Heart left ventricle (tissue), 16 donors: ENCODE results near the gene FAM170A. TPM values are rescaled to one million over a fixed set of nuclear protein-coding genes. Genes with fewer than 3 reads are reported as not detected.

Experiments used
- ATAC-seq, 4 donors: fragments of 200-7000 bp; cut with Tn5 transposase; one replicate each; pipeline ENCODE4 v1.9.1; 2020 to 2022; ENCODE audit warnings: moderate library complexity in 4 of 4, mild to moderate bottlenecking in 3 of 4, moderate number of reproducible peaks in 1 of 4
- DNase-seq, 5 donors: peaks; one replicate each; pipeline ENCODE4 v3.0.0-alpha.2; 2020
- H3K27ac ChIP-seq, 12 donors: fragments of 200-600 bp; sonication (generic) in 4 of 12; one replicate each; pipeline versions ENCODE4 v1.5.0 to v1.8.0; 2016 to 2022; ENCODE audit warnings: mild to moderate bottlenecking in 2 of 12
- H3K27me3 ChIP-seq, 9 donors: fragments of 200-600 bp; sonication (generic) in 2 of 9; one replicate each; pipeline versions ENCODE4 v1.5.1 to v1.8.0; 2016 to 2022; ENCODE audit warnings: mild to moderate bottlenecking in 3 of 9
- H3K36me3 ChIP-seq, 9 donors: fragments of 200-600 bp; sonication (generic) in 2 of 9; one replicate each; pipeline versions ENCODE4 v1.5.0 to v1.8.0; 2018 to 2022; ENCODE audit warnings: mild to moderate bottlenecking in 2 of 9
- H3K4me1 ChIP-seq, 12 donors: fragments of 200-600 bp; sonication (generic) in 4 of 12; one replicate each; pipeline versions ENCODE4 v1.5.0 to v1.8.0; 2016 to 2022; ENCODE audit warnings: mild to moderate bottlenecking in 3 of 12
- H3K4me3 ChIP-seq, 12 donors: fragments of 200-600 bp; sonication (generic) in 4 of 12; one replicate each; pipeline versions ENCODE4 v1.5.0 to v1.8.0; 2017 to 2022; ENCODE audit warnings: mild to moderate bottlenecking in 9 of 12, moderate library complexity in 4 of 12
- H3K9me3 ChIP-seq, 12 donors: fragments of 200-600 bp; sonication (generic) in 4 of 12; one replicate each; pipeline versions ENCODE4 v1.5.0 to v1.8.0; 2016 to 2022; ENCODE audit warnings: mild to moderate bottlenecking in 1 of 12
- POLR2A ChIP-seq, 2 donors: fragments of 450-650 bp; IDR thresholded peaks; one replicate each; pipeline ENCODE4 v1.6.1; 2017; ENCODE audit warnings: antibody characterized with exemption in 2 of 2, mild to moderate bottlenecking in 2 of 2, moderate library complexity in 2 of 2
- WGBS, 4 donors: extraction: QIAGEN DNeasy Blood & Tissue Kit in 2 of 4; methylation state at CpG; one replicate each; pipeline versions ENCODE4 v1.1.5 to v1.1.7; 2013 to 2018; 5-methylcytosine and 5-hydroxymethylcytosine counted together
- intact Hi-C, 10 donors: fragments of 100-400 bp; cut with DNase I; formaldehyde crosslinking; loops; one replicate each; pipeline versions ENCODE4 v1.11.1 to v1.14.2; 2022
- polyA plus RNA-seq, 2 donors: library from polyadenylated mRNA; stranded (reverse); fragments of 200-250 nt; gene quantifications; one replicate each; pipeline ENCODE4 v1.2.3, GENCODE V29; 2013
- total RNA-seq, 9 donors: library from RNA; depleted of rRNA in 2 of 9; stranded (reverse); fragments of >200 nt in 2 of 9; fragmentation: NEBNext Ultra II Directional in 3 of 9; extraction: Animal tissue kit (Norgen Biotek cat#: 25700) in 3 of 9; gene quantifications; one replicate each; pipeline versions ENCODE4 v1.1.0 to v1.2.4, GENCODE V29; 2016 to 2023
- TF ChIP-seq, protein P1 (sequence below), 12 donors: fragments of 200-600 bp; sonication (generic) in 4 of 12; IDR thresholded peaks; one replicate each; pipeline versions ENCODE4 v1.5.0 to v1.8.0; 2018 to 2022; ENCODE audit warnings: antibody characterized with exemption in 12 of 12, mild to moderate bottlenecking in 5 of 12
- donor health status: ischemic (EF 13 %, LVEDD 7.1; RV severe dilation, severe dysfunction).
- donor health status: healthy with polysubstance abuse.
- donor health status: DM: no; HTN: yes; CAD: no.
- donor health status: DM: no; HTN: no; CAD: no.
- donor health status: ischemic (EF 25% LVEDD 6.9; RV normal size, moderate dysfunction).
- donor health status: ischemic (EF 25% LVEDD 5.7; RV mildly dilated, moderate dysfunction).
- donor health status: healthy.
- donor health status: DM: yes; HTN: yes; CAD: no.
- donor health status: ischemic (EF 35%, LVEDD 5.7; RV mildly dilated, moderate dysfunction).
- donor health status: nonischemic (EF 11% LVEDD 7.7; RV severe dilation, severe dysfunction).
- donor health status: DM: yes; HTN: yes; CAD: no.
- donor health status: PGD.
- donor health status: ischemic (EF 29% LVEDD 5.4; RV normal size, mild dysfunction).
- donor health status: nonischemic (EF 23%, LVEDD 6.1; RV moderate dilation, normal function).

Gene FAM170A
- total and polyA plus RNA-seq, 11 donors, result not detected

- Histone ChIP-seq H3K4me3 (no peak overlapping the region), H3K36me3 (no peaks in the 10 kb centered on the region), H3K27ac (no peak overlapping the region), H3K27me3 (no peaks in the 10 kb centered on the region), H3K4me1 (no peaks in the 10 kb centered on the region), H3K9me3 (no peaks in the 10 kb centered on the region)
- intact Hi-C loops, result no loop called here
- no peak for ATAC-seq
- no peak for DNase-seq
- TF ChIP-seq, protein P1, sequence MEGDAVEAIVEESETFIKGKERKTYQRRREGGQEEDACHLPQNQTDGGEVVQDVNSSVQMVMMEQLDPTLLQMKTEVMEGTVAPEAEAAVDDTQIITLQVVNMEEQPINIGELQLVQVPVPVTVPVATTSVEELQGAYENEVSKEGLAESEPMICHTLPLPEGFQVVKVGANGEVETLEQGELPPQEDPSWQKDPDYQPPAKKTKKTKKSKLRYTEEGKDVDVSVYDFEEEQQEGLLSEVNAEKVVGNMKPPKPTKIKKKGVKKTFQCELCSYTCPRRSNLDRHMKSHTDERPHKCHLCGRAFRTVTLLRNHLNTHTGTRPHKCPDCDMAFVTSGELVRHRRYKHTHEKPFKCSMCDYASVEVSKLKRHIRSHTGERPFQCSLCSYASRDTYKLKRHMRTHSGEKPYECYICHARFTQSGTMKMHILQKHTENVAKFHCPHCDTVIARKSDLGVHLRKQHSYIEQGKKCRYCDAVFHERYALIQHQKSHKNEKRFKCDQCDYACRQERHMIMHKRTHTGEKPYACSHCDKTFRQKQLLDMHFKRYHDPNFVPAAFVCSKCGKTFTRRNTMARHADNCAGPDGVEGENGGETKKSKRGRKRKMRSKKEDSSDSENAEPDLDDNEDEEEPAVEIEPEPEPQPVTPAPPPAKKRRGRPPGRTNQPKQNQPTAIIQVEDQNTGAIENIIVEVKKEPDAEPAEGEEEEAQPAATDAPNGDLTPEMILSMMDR (IDR thresholded peaks at IDR 0.05), result no peak
- no peak for TF ChIP-seq POLR2A (IDR thresholded peaks at IDR 0.05)
Observed at GRCh38 chr5:119656023-119656422, 26.7 kb downstream of the FAM170A start.

DNA sequence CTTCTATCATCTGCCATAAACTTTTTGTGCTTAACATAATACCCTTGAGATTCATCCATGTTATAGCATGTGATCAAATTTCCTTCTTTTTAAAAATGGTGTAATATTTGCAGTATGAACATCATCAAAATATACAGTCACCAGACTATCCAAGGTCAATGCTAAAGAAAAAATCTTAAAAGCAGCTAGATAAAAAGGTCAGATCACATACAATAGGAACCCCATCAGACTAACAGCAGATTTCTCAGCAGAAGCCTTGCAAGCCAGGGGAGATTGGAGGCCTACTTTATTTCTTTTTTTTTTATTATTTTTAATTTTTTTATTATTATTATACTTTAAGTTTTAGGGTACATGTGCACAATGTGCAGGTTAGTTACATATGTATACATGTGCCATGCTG lies 37.2 kb downstream of the FAM170A start:
- intact Hi-C loops, result no loop called here
- H3K27me3 ChIP-seq, result no peaks in the 10 kb centered on the region
- H3K9me3 ChIP-seq, result peaks cover 0 to 18% (median 9%) of the 10 kb centered on the region in 12 donors
- no peaks in the 10 kb centered on the region for H3K36me3 ChIP-seq
- TF ChIP-seq, protein P1 (IDR thresholded peaks at IDR 0.05), result no peak
- TF ChIP-seq POLR2A (IDR thresholded peaks at IDR 0.05), result no peak
- no peak overlapping the region for H3K4me3 ChIP-seq
- no peaks in the 10 kb centered on the region for H3K4me1 ChIP-seq
- DNase-seq (no peak), ATAC-seq (no peak)
- no peak overlapping the region for H3K27ac ChIP-seq

- TF ChIP-seq, protein P1 (IDR thresholded peaks at IDR 0.05), result no peak
- no peak for TF ChIP-seq POLR2A (IDR thresholded peaks at IDR 0.05)
- no peaks in the 10 kb centered on the region for H3K4me1 ChIP-seq
- no peak overlapping the region for H3K4me3 ChIP-seq
- no peaks in the 10 kb centered on the region for H3K36me3 ChIP-seq
- DNase-seq (no peak), ATAC-seq (no peak)
- H3K27me3 ChIP-seq, result no peaks in the 10 kb centered on the region
- intact Hi-C loops, result no loop called here
- H3K9me3 ChIP-seq, result peaks cover 0 to 7% (median 0%) of the 10 kb centered on the region in 12 donors
- no peak overlapping the region for H3K27ac ChIP-seq
- WGBS, 4 donors, result 69 to 76% (median 73%) methylated on average over 8 of the region's 8 CpGs
Observed at GRCh38 chr5:119678351-119679028, 49.1 kb downstream of the FAM170A start.

- no peak overlapping the region for H3K27ac ChIP-seq
- no peak overlapping the region for H3K4me3 ChIP-seq
- no peaks in the 10 kb centered on the region for H3K27me3 ChIP-seq
- DNase-seq (no peak), ATAC-seq (no peak)
- H3K4me1 ChIP-seq, result no peaks in the 10 kb centered on the region
- TF ChIP-seq, protein P1 (IDR thresholded peaks at IDR 0.05), result no peak
- TF ChIP-seq POLR2A (IDR thresholded peaks at IDR 0.05), result no peak
- no peaks in the 10 kb centered on the region for H3K36me3 ChIP-seq
- intact Hi-C loops, result no loop called here
- WGBS, 4 donors, result 85 to 94% (median 94%) methylated on average over 12 of the region's 12 CpGs
- H3K9me3 ChIP-seq, result no peaks in the 10 kb centered on the region
Observed at GRCh38 chr5:119680080-119680479, 50.7 kb downstream of the FAM170A start.
